Epithelial cell of proximal tubule (primary cell): Measurements from ENCODE around the gene CTDSPL. TPM values are rescaled to one million over a fixed set of nuclear protein-coding genes. Genes with fewer than 3 reads are reported as not detected.
A peak's percentile ranks its signal among the peaks of the same experiment; 100 is the strongest.

Experiments used
- DNase-seq: peaks from one replicate; pipeline ENCODE4 v3.0.0-alpha.2; 2011; ENCODE audit warnings: low read depth
- H3K4me3 ChIP-seq: 2 replicates; pipeline ENCODE4 v1.5.1; 2011; ENCODE audit warnings: low read depth, mild to moderate bottlenecking, low read length
- total RNA-seq: library from RNA; depleted of rRNA; stranded (reverse); fragments of >200 nt; gene quantifications from 2 replicates; pipeline ENCODE4 v1.2.3, GENCODE V29; 2015
- TF ChIP-seq, protein P1 (sequence below): conservative IDR thresholded peaks from 2 replicates; pipeline ENCODE4 v1.5.1; 2012; ENCODE audit warnings: low read depth, mild to moderate bottlenecking, low read length

The CTDSPL gene
- total RNA-seq, 1 donor from 2014 or later: 25.5 TPM

DNA sequence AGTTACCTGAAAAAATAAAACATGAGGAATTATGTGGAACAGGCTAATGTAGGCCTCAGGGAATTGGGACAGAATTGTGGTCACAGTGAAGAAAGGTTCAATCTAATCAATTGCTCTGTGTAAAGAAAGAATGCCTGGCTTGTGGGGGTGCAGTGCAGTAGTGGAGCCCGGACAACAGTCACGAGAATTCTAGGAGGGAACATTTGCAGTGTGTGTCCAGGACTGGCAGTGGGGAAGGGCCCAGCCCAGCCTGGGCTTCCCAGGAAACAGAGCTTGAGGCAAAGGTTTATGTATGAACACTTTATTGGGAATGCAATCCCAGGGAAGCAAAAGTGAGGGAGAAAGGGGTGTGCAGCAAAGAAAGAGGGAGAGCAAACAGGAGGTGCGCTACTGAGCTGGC, 29.2 kb upstream of the CTDSPL start:
- no peak for DNase-seq
- TF ChIP-seq, protein P1, sequence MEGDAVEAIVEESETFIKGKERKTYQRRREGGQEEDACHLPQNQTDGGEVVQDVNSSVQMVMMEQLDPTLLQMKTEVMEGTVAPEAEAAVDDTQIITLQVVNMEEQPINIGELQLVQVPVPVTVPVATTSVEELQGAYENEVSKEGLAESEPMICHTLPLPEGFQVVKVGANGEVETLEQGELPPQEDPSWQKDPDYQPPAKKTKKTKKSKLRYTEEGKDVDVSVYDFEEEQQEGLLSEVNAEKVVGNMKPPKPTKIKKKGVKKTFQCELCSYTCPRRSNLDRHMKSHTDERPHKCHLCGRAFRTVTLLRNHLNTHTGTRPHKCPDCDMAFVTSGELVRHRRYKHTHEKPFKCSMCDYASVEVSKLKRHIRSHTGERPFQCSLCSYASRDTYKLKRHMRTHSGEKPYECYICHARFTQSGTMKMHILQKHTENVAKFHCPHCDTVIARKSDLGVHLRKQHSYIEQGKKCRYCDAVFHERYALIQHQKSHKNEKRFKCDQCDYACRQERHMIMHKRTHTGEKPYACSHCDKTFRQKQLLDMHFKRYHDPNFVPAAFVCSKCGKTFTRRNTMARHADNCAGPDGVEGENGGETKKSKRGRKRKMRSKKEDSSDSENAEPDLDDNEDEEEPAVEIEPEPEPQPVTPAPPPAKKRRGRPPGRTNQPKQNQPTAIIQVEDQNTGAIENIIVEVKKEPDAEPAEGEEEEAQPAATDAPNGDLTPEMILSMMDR: no peak
- no peak overlapping the region for H3K4me3 ChIP-seq

DNA sequence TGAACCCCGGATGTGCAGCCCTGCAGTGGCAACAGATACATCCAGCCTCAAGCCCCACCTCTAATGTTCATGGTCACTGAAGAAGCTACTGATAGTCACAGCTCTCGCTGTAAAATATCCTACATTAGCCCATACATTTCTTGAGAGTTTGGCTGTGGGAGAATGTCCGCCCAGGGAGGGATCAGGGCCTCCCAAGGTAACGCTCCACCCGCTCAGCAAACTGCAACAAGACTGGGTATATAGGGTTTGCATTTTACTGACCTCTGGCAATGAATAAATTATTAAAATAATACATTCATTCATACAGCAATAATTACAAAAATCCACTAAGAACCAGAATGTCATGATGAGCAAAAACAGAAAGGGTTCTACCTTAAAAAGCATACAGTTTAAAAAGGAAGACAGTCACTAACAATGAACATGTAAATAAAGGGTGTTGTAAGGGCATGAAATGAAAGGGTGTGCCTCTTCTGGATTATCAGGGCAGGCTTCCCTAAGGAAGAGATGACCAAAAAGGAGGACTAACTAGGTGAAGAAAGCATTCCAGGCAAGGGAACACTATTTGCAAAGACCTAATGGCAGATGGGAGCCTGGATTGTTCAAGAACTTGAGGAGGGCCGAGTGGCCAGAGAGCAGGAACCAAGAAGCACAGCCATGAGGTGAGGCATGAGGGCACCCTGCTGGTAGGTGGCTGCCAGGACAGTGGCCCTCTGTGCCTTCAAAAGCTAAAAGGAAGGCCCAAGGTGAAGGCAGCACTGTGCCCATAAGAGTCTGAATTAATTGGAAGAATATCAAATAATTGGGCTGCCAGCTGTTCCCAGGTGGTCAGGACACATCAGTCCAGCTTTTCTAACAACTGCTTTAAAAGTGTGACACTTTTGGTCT, 28.1 kb upstream of the CTDSPL start:
- no peak overlapping the region for H3K4me3 ChIP-seq
- TF ChIP-seq, protein P1: peak; percentile 33
- DNase-seq: no peak

DNA sequence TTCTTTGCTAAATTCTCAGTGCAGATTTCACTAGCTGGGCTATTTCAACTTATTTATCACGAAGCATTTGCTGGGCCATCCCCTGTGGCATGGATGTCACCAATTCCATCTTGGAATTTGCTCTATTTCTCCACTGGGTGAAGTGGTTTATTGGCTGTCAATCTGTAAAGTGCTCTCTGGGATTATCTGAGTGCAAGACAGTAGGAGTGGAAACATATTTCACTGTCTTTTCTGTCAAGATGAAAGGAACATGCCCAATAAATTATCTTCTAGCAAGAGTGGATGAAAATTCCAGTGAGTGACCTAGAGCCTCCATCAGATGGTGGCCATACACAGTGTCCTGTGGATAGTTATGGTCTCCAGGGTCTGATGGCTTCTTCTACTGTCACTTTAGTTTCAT, 25.1 kb upstream of the CTDSPL start:
- TF ChIP-seq, protein P1: no peak
- DNase-seq: no peak
- H3K4me3 ChIP-seq: no peak overlapping the region

DNA sequence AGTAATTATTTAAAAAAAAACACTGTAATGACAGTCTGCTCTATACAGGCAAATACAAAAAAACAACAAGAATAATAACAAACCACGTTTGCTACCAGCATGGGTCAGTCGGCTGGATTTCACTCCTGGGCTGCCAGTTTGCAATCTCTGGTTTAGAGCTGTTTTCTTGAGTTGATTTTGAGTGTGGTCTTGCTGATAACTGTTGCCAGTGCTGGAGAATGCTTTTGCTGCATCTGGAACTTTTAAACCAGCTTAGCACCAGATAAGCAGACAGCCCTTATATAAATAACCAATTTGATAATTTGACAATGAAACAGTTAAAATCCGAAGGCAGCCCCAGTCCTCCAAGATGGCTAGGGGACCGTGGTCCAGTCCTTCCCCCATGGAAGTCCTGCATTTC, 14.0 kb upstream of the CTDSPL start:
- DNase-seq: no peak
- TF ChIP-seq, protein P1: no peak
- no peak overlapping the region for H3K4me3 ChIP-seq

DNA sequence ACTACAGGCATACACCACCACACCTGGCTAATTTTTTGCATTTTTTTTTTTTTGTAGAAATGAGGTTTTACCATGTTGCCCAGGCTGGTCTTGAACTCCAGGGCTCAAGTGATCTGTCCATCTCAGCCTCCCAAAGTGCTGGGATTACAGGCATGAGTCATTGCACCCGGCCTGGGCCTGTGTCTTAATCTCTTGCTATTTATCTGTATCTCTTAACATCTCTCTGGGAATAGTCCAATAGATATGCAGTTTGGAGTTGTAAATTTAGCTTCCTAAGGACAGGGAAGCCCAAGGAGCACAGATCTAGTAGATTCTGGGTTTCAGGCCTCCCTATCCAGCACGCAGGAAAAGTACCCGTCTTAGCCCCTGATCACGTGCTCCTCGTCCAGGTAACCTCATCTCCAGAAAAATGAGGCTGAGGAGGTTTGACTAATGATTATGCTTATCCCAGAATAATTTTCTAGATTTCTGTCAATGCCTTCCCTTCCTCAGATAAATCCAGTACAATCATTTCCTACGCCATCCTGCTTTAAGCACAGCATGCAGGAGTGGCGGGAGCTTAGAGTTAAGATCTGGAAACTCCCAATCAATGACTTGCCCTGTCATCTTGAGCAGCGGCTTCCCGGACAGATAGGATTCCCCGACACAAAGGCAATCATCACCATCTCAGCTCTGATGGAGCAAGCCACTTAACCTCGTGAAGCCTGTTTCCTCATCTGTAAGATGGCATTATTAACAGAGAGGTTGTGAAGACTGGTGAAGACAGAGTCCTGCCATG, 12.3 kb upstream of the CTDSPL start:
- DNase-seq: no peak
- no peak overlapping the region for H3K4me3 ChIP-seq
- TF ChIP-seq, protein P1: no peak

DNA sequence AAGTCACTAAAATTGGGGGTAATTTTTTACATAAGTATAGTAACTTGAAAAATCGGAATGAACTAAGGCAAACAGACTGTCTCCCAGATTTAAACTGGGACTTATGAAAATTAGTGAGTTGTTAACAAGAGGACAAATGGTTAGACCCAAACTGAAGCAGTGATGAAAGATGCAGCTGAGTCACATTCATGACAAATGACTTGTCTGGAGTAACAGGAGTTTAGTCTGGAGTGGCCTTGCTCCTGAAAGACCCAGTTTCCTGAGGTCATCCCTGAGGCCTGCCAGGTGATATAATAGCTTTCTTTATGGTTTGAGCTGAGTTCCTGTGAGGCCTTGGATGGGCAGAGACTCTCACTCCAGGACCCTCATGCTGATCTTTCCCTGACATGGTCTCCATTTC, 9.6 kb upstream of the CTDSPL start:
- TF ChIP-seq, protein P1: no peak
- H3K4me3 ChIP-seq: no peak overlapping the region
- DNase-seq: no peak
